ENCODE measurements around the gene TNFSF9.

TNFSF9 gene

DNA sequence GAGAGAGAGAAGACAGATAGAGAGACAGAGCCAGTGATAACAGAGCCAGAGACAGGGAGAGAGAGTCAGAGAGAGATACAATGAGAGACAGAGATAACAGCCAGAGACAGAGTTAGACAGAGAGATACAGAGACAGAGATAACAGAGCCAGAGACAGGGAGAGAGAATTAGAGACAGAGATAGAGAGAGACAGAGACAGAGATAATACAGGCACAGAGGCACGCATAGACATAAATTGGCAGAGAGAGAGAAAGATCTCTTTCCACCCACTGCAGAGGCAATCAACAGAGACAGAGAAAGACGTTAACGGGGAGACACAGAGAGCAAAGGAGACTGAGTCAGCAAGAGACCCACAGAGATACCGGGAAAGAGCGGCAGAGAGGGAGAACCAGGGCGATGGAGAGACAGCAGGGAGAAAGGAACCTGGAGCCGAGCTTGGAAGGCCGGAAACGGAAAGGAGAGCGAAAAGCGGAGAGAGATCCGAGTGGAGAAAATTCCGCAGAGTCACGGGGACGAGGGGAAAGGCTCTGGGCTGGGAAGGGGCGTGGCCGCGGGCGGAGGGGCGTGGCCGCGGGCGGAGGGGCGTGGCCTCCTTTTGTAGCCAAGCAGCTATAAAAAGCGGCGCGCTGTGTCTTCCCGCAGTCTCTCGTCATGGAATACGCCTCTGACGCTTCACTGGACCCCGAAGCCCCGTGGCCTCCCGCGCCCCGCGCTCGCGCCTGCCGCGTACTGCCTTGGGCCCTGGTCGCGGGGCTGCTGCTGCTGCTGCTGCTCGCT lies at the start of gene TNFSF9:
Gene TNFSF9 (plus strand): TSS at position 641 of the 777 bp plus-strand sequence. CDS start 11 bp downstream, at position 652.
- FAIRE-seq = no peak

- no peak for FAIRE-seq
Observed at GRCh38 chr19:6481541-6482342, 49.1 kb upstream of the TNFSF9 start, which contains the start of gene DENND1C. Gene DENND1C (minus strand): TSS chr19:6481787. CDS start chr19:6481695, 92 bp downstream.

GRCh38 chr19:6482343-6482686 lies 48.5 kb upstream of the TNFSF9 start:
- FAIRE-seq = no peak

DNA sequence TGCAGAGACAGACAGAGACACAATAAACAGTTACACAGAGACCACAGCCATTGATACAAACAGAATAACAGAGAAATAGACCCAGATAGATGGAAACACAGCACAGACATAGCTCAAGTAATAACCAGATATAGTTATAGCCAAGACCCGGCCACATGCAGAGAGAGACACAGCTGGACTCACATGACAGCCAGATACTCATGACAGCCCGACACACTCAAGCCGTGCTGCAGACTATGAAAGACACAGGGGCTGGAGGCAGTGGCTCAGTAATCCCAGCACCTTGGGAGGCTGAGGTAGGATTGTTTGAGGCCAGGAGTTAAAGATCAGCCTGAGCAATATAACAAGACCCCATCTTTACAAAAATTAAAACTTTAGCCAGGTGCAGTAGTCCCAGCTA lies 47.6 kb upstream of the TNFSF9 start:
- FAIRE-seq = no peak

DNA sequence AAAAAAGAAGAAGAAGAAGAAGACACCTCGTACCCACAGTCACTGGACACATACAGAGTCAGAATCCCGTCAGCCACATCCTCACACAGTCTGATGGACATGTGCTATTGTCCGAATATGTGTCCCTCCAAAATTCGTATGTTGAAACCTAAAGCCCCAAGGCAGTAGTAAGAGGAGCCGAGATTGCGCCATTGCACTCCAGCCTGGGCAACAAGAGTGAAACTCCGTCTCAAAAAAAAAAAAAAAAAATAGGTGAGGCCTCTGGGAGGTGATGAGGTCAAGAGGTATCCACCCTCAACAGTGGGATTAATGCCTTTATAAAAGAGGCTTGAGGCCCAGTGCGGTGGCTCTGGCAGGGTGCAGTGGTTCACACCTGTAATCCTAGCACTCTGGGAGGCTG lies 46.6 kb upstream of the TNFSF9 start:
- FAIRE-seq = no peak

- no peak for FAIRE-seq
Observed at GRCh38 chr19:6484831-6485230, 46.0 kb upstream of the TNFSF9 start.

DNA sequence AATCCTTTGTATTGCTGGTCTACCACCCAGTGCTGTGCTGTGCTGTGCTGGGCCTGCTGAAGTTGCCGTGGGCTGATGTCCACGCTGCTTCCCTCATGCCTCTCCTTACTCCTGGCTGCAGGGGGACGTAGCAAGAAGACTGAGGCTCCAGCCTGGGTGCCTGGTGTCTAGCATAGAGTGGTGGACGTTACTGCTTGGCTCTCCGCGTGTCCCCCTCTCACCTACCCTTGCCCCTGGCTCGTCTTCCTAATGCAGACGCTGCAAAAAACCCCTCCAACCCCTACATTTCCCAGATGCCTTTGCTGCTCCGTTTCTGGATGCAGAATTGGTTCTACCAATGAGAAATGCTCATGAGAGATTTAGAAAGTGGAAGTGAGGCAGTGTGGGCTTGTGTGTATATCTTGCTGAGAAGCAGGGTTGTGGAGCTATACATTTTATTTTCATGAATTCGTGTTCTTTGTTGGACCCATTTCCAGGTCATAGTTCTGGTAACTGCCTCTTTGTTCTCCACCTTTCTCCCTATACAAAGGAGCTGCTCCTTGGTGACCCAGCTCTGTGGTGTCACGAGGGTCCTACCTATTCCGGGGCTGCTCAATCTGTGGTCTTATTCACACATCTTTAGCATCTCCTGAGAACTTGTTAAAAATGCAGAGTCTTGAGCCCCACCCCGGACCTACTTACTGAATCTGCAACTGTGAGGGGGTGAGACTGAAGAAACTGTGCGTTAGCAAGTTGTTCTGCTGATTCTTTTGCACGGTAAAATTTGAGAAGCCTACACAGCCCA lies 41.4 kb upstream of the TNFSF9 start:
- FAIRE-seq = no peak

DNA sequence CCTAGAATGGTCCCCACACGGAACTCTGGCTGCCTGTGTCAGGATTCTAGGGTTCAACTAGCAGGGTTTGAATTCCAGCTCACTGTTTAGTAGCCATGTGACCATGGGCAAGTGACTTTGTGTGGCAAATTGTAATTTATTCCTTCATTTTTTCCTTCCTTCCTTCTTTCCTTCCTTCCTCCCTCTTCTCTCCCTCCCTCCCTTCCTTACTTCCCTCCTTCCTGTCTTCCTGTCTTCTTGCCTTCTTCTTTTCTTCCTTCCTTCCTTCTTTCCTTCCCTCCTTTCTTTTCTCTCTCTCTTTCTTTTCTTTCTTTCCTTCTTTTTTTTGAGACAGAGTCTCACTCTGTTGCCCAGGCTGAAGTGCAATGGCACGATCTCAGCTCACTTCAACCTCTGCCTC lies 40.7 kb upstream of the TNFSF9 start:
- no peak for FAIRE-seq

DNA sequence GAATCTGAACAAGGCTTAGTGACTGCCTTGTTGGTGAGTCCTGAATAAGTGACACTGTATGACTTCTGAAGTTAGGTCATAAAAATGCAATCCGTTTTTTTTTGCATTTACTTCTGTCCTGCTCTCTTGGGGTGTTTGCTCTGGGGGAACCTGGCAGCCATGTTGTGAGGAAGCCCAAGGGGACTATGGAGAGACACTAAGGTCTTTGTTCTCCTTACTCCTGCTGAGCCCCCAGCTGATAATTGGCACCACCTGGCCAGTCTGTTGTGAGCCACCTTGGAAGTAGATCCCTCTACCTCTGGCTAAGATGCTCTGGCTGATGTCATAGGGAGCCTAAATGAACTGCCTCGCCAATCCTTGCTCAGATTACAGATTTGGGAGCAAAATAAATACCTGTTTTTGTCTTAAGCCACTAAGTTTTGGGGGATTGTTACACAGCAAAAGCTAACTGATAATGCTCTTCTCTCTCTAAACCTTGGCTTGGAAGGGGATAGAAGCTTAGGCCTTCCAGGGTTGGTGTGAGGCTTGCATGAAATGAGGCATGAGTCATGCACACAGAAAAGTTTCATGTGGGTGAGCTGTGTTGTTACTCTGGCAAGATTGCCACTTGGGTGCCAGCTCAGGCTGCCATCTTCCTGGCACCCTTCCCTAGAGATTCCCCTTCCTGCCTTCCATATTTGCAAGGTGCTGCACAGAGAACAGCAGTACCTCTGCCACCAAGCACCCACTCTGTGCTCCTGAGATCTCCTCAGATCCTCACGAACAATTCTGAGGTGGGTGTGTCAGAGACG lies 38.8 kb upstream of the TNFSF9 start:
- no peak for FAIRE-seq

DNA sequence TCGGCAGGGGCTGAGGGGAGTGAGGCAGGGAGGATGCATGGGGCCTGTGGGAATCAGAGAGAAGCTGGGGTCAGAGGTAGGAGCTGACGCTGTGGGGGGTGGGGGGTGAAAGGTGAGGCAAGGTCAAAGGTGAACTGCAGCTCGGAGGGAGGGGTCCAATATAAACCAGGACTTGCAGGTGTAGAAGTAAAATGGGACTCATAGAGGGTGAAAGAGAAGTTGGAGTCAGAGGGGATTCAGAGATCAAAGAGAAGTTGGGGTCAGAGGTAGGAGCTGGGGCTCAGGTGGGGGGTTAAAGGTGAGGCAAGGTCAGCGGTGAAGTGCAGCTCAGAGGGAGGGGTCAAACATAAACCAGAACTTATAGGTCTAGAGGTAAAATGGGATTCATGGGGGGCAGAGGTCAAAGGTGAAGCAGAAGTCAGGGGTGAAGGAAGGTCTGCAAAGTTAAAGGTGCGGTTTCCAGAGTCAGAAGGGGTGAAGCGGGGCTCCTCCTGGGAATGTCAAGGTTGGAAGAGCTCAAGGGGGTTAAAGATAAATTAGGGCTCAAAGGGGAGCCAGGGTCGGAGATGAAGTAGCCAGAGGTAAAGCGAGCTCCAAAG lies 36.3 kb upstream of the TNFSF9 start:
- no peak for FAIRE-seq

GRCh38 chr19:6495947-6496346 lies 34.9 kb upstream of the TNFSF9 start:
- FAIRE-seq = no peak

GRCh38 chr19:6498294-6499036 lies 32.4 kb upstream of the TNFSF9 start:
- no peak for FAIRE-seq

DNA sequence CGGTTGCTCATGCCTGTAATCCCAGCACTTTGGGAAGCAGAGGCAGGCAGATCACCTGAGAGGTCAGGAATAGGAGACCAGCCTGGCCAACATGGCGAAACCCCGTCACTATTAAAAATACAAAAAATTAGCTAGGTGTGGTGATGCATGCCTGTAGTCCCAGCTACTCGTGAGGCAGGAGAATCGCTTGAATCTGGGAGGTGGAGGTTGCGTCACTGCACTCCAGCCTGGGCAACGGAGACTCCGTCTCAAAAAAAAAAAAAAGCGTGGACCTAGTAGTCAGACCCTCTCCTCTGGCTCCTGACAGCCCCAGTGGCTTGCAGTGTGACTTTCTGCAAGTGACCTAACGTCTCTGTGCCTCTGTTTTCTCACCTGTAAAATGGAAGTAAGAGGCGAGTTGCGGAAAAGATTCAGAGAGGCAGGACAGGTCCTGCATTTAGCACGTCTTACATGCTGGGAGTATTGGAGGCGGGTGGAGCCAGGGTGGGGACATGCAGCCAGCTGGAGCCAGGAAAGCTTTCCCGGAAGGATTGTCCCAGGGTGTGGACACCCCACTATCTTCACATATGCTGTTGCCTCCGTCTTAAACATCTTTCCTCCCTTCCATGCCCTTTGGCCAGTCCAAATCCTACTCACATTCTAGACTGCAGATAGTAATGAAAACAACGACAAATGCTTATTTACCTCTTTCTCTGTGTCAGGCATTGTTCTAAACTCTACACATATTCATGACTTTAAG lies 31.6 kb upstream of the TNFSF9 start:
- FAIRE-seq = no peak

DNA sequence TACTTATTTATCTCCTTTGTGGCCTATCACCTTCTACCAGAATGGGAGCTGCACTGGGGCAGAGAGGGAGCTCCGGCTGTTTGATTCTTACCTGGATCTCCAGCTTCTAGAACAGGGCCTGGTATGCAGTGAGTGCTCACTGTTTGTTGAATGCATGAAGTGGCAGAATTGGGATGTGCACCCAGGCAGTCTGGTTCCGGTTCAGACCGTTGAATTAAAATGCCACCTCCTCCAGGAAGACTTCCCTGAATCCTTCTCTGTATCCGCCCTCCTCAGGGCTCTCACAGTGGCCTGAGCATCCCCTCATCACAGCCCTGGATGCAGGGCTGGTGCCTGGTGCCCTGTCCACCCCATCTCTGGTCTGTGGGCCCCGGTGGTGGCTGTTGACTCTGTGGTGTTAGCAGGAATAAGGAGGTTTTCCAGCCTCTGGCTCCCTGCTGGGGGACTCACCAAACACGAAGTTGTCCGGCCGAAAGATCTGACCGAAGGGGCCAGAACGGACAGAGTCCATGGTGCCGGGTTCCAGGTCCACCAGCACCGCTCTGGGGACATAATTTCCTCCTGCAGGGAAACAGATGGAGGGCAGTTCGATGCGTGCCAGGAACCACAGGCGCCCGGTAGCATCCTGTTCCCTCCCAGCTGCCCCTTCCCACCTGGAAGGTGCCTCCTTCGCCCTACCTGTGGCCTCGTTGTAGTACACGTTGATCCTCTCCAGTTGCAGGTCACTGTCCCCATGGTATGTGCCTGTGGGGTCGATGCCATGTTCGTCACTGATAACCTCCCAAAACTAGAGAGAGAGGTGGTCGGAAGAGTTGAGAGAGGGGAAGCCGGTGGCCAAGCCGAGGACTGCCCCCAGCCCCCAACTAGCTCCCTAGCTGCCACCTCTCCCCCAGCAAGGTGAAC lies 29.7 kb upstream of the TNFSF9 start:
- no peak for FAIRE-seq

GRCh38 chr19:6501740-6502648 lies 28.8 kb upstream of the TNFSF9 start, which contains the start of gene TUBB4A:
Gene TUBB4A (minus strand): TSS chr19:6502309. CDS start chr19:6502212, 97 bp downstream.
- no peak for FAIRE-seq

- FAIRE-seq = no peak
Observed at GRCh38 chr19:6503407-6504201, 27.2 kb upstream of the TNFSF9 start.
